Measurements from ENCODE around the gene SLU7.

The SLU7 gene

GRCh38 chr5:160379511-160379910 lies 39.4 kb downstream of the SLU7 start:
- Histone ChIP-seq H3K4me1 (ENCODE audit: insufficient read depth, low read length) (no peaks in the 10 kb centered on the region), H4K20me1 (ENCODE audit: insufficient read depth, low read length) (no peaks in the 10 kb centered on the region), H3K27me3 (ENCODE audit: insufficient read depth, low read length, poor library complexity) (peaks cover 9% of the 10 kb centered on the region), H2AFZ (ENCODE audit: low read depth, low read length) (no peak overlapping the region), H3K4me3 (ENCODE audit: low read depth in 1 of 2, low read length in 2 of 2) (no peak overlapping the region), H3K9ac (ENCODE audit: low read depth, low read length) (no peak overlapping the region), H3K9me3 (ENCODE audit: insufficient read depth, low read length, severe bottlenecking) (no peaks in the 10 kb centered on the region), H3K27ac (ENCODE audit: low read length) (no peak overlapping the region), H3K36me3 (ENCODE audit: insufficient read depth, low read length) (no peaks in the 10 kb centered on the region), H3K4me2 (ENCODE audit: insufficient read depth, low read length) (no peak overlapping the region), H3K79me2 (ENCODE audit: insufficient read depth, low read length) (no peaks in the 10 kb centered on the region)
- no peak for ATAC-seq (ENCODE audit: insufficient read depth, low read depth)
- no peak for TF ChIP-seq EZH2 (IDR thresholded peaks at IDR 0.05; ENCODE audit: borderline replicate concordance, low read depth, low read length, severe bottlenecking)
- TF ChIP-seq, protein P1, sequence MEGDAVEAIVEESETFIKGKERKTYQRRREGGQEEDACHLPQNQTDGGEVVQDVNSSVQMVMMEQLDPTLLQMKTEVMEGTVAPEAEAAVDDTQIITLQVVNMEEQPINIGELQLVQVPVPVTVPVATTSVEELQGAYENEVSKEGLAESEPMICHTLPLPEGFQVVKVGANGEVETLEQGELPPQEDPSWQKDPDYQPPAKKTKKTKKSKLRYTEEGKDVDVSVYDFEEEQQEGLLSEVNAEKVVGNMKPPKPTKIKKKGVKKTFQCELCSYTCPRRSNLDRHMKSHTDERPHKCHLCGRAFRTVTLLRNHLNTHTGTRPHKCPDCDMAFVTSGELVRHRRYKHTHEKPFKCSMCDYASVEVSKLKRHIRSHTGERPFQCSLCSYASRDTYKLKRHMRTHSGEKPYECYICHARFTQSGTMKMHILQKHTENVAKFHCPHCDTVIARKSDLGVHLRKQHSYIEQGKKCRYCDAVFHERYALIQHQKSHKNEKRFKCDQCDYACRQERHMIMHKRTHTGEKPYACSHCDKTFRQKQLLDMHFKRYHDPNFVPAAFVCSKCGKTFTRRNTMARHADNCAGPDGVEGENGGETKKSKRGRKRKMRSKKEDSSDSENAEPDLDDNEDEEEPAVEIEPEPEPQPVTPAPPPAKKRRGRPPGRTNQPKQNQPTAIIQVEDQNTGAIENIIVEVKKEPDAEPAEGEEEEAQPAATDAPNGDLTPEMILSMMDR (IDR thresholded peaks at IDR 0.05; ENCODE audit: borderline replicate concordance, extremely low read depth, low read length, poor library complexity, severe bottlenecking): no peak
- no peak for DNase-seq

- Histone ChIP-seq H3K79me2 (ENCODE audit: insufficient read depth, low read length) (no peaks in the 10 kb centered on the region), H4K20me1 (ENCODE audit: insufficient read depth, low read length) (no peaks in the 10 kb centered on the region), H3K27ac (ENCODE audit: low read length) (no peak overlapping the region), H2AFZ (ENCODE audit: low read depth, low read length) (no peak overlapping the region), H3K4me1 (ENCODE audit: insufficient read depth, low read length) (no peaks in the 10 kb centered on the region), H3K9me3 (ENCODE audit: insufficient read depth, low read length, severe bottlenecking) (no peaks in the 10 kb centered on the region), H3K4me3 (ENCODE audit: low read depth in 1 of 2, low read length in 2 of 2) (no peak overlapping the region), H3K36me3 (ENCODE audit: insufficient read depth, low read length) (no peaks in the 10 kb centered on the region), H3K9ac (ENCODE audit: low read depth, low read length) (no peak overlapping the region), H3K27me3 (ENCODE audit: insufficient read depth, low read length, poor library complexity) (peaks cover 12% of the 10 kb centered on the region), H3K4me2 (ENCODE audit: insufficient read depth, low read length) (no peak overlapping the region)
- TF ChIP-seq EZH2 (IDR thresholded peaks at IDR 0.05; ENCODE audit: borderline replicate concordance, low read depth, low read length, severe bottlenecking): no peak
- TF ChIP-seq, protein P1 (IDR thresholded peaks at IDR 0.05; ENCODE audit: borderline replicate concordance, extremely low read depth, low read length, poor library complexity, severe bottlenecking): no peak
- DNase-seq (no peak), ATAC-seq (ENCODE audit: insufficient read depth, low read depth) (no peak)
Measured at GRCh38 chr5:160378330-160378729, 40.6 kb downstream of the SLU7 start.

GRCh38 chr5:160377651-160378050 lies 41.2 kb downstream of the SLU7 start:
- H3K9me3 ChIP-seq (ENCODE audit: insufficient read depth, low read length, severe bottlenecking): no peaks in the 10 kb centered on the region
- H3K4me1 ChIP-seq (ENCODE audit: insufficient read depth, low read length): no peaks in the 10 kb centered on the region
- no peak for ATAC-seq (ENCODE audit: insufficient read depth, low read depth)
- DNase-seq: no peak
- H3K27ac ChIP-seq (ENCODE audit: low read length): no peak overlapping the region
- TF ChIP-seq, protein P1 (IDR thresholded peaks at IDR 0.05; ENCODE audit: borderline replicate concordance, extremely low read depth, low read length, poor library complexity, severe bottlenecking): no peak
- no peak for TF ChIP-seq EZH2 (IDR thresholded peaks at IDR 0.05; ENCODE audit: borderline replicate concordance, low read depth, low read length, severe bottlenecking)
- H3K27me3 ChIP-seq (ENCODE audit: insufficient read depth, low read length, poor library complexity): peaks cover 14% of the 10 kb centered on the region
- no peak overlapping the region for H2AFZ ChIP-seq (ENCODE audit: low read depth, low read length)
- H4K20me1 ChIP-seq (ENCODE audit: insufficient read depth, low read length): no peaks in the 10 kb centered on the region
- no peak overlapping the region for H3K9ac ChIP-seq (ENCODE audit: low read depth, low read length)
- no peak overlapping the region for H3K4me3 ChIP-seq (ENCODE audit: low read depth in 1 of 2, low read length in 2 of 2)
- no peaks in the 10 kb centered on the region for H3K79me2 ChIP-seq (ENCODE audit: insufficient read depth, low read length)
- H3K4me2 ChIP-seq (ENCODE audit: insufficient read depth, low read length): no peak overlapping the region
- H3K36me3 ChIP-seq (ENCODE audit: insufficient read depth, low read length): no peaks in the 10 kb centered on the region

DNA sequence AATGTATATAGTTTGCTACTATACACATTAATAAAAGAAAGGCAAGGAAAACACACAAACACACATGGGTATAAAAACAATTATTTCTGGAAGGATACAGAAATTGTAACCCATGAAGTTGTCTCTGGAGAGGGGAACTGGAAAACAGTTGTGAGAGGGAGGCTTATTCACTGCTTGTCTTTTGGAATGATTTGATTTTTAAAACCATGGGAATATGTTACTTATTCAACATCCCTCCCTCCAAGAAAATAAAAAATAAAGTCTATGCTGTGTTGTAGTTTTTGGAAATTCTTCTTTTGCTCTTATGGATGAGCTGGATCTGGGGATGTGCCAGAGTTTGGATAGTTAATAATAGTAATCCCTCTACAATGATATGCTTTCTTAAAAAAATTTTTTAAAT lies 42.5 kb downstream of the SLU7 start:
- Histone ChIP-seq H3K4me1 (ENCODE audit: insufficient read depth, low read length) (no peaks in the 10 kb centered on the region), H3K27me3 (ENCODE audit: insufficient read depth, low read length, poor library complexity) (peaks cover 14% of the 10 kb centered on the region), H3K27ac (ENCODE audit: low read length) (no peak overlapping the region), H3K36me3 (ENCODE audit: insufficient read depth, low read length) (no peaks in the 10 kb centered on the region), H3K4me2 (ENCODE audit: insufficient read depth, low read length) (no peak overlapping the region), H2AFZ (ENCODE audit: low read depth, low read length) (no peak overlapping the region), H3K9ac (ENCODE audit: low read depth, low read length) (no peak overlapping the region), H4K20me1 (ENCODE audit: insufficient read depth, low read length) (no peaks in the 10 kb centered on the region), H3K79me2 (ENCODE audit: insufficient read depth, low read length) (no peaks in the 10 kb centered on the region), H3K4me3 (ENCODE audit: low read depth in 1 of 2, low read length in 2 of 2) (no peak overlapping the region), H3K9me3 (ENCODE audit: insufficient read depth, low read length, severe bottlenecking) (no peaks in the 10 kb centered on the region)
- ATAC-seq (ENCODE audit: insufficient read depth, low read depth) (no peak), DNase-seq (no peak)
- TF ChIP-seq, protein P1 (IDR thresholded peaks at IDR 0.05; ENCODE audit: borderline replicate concordance, extremely low read depth, low read length, poor library complexity, severe bottlenecking): no peak
- no peak for TF ChIP-seq EZH2 (IDR thresholded peaks at IDR 0.05; ENCODE audit: borderline replicate concordance, low read depth, low read length, severe bottlenecking)
